GM18907 (cell line): ENCODE data around the gene C20orf173.

ENCODE experiments used
- ATAC-seq: cut with Tn5 transposase; IDR thresholded peaks from one replicate; pipeline ENCODE4 v1.9.1; 2021; ENCODE audit warnings: mild to moderate bottlenecking, moderate library complexity; ENCODE audit not compliant: unreplicated experiment

C20orf173 gene

DNA sequence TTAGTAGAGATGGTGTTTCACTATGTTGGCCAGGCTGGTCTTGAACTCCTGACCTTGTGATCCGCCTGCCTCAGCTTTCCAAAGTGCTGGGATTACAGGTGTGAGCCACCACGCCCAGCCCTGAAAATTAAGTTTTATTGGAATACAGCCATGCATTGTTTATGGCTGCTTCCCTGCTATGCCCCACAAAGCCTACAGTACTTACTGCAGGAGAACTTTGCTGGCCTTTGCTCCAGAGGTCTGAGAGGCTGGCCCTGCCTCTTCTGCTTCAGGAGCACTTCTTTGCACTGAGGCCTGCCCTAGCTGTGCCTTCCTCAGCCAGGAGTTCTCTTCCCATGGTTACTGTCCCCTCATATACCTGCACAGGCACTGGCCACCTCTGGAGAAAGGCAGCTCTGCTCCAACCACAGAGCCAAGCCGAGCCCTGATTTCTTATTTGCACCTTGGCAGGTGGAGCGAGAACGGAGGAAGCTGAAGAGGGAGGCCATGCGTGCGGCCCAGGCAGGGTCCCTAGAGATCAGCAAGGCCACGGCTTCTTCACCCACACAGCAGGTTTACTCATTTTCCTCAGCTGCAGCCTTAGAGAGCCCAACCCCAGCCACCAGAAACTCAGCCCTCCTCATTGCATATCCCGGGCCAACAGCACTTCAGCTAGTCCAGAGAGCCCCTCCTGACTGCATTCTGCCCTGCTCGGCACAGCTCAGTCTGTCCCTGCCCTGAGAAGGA is 20.8 kb downstream of the C20orf173 start:
- no peak for ATAC-seq

DNA sequence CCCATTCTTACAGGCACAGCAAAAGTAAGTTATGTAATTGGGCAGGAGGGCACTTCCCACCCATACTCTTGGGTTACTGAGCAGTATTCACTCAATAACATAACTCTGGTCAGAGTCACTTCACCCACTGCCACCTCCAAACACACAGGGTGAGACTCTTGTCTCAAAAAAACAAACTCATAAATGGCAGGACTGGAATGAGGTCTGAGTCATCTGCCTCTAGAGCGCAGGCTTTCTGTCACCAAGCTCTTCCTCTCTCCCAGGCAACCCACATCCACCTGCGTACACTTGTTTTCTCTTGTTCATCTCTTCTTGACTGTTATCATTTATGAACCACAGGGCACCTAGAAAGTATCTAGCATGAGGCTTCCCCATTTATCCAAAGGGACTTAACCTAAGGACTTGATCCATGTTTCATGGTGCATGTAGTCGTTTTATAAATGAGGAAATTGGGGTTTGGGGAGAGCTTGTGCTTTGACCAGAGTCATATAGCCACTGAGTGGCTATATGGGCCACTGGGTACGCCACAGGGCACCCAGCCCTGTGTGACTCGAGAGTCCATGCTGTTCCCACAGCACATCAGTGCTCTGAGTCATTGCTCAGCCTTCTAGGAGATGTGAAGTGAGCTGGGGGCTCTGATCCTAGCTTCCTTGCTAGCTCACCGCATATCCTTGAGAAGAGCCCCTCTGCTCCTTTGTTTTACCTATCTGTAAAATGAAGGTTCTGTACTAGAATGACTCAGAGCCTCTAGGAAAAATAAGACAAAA is 22.4 kb downstream of the C20orf173 start:
- no peak for ATAC-seq

DNA sequence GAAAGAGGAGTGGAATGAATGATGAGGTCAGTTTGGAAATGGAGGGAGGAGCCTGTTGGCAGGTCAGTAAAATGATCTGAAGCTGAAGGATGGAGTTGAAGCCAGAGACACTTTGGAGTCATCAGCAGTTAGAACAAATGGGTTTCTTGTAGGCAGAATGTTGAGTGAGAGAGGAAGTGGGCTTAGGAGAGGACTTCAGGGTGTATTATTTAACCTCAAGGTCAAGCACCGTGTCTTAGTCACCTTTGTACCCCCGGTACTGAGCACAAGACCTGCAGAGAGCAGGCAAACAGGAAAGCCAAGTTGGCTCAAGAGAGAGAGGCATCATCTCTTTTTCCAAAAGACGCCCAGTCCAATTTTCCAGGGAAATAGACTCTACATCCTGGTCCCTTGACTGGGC is 23.3 kb downstream of the C20orf173 start:
- no peak for ATAC-seq

DNA sequence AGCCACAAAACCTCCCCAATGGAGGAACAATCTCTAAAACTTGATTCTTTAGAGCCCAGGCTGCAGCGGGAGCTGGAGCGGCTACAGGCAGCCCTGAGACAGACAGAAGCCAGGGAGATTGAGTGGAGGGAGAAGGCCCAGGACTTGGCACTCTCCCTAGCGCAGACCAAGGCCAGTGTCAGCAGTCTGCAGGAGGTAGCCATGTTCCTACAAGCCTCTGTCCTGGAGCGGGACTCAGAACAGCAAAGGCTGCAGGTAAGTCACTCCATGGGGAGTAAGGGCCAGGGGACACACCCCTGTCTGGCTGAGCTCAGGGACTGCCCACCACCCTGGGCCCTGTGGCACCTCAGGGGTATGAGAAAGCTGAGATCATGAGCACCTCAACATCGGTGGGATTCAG is 24.7 kb downstream of the C20orf173 start:
- ATAC-seq, result no peak

DNA sequence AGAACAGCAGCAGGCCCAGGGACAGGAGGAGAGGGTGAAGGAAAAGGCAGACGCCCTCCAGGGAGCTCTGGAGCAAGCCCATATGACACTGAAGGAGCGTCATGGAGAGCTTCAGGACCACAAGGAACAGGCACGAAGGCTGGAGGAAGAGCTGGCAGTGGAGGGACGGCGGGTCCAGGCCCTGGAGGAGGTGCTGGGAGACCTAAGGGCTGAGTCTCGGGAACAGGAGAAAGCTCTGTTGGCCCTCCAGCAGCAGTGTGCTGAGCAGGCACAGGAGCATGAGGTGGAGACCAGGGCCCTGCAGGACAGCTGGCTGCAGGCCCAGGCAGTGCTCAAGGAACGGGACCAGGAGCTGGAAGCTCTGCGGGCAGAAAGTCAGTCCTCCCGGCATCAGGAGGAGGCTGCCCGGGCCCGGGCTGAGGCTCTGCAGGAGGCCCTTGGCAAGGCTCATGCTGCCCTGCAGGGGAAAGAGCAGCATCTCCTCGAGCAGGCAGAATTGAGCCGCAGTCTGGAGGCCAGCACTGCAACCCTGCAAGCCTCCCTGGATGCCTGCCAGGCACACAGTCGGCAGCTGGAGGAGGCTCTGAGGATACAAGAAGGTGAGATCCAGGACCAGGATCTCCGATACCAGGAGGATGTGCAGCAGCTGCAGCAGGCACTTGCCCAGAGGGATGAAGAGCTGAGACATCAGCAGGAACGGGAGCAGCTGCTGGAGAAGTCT is 25.5 kb downstream of the C20orf173 start:
- ATAC-seq, result no peak

DNA sequence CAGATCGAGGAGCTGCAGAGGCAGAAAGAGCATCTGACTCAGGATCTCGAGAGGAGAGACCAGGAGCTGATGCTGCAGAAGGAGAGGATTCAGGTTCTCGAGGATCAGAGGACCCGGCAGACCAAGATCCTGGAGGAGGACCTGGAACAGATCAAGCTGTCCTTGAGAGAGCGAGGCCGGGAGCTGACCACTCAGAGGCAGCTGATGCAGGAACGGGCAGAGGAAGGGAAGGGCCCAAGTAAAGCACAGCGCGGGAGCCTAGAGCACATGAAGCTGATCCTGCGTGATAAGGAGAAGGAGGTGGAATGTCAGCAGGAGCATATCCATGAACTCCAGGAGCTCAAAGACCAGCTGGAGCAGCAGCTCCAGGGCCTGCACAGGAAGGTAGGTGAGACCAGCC is 26.2 kb downstream of the C20orf173 start:
- ATAC-seq, result no peak

DNA sequence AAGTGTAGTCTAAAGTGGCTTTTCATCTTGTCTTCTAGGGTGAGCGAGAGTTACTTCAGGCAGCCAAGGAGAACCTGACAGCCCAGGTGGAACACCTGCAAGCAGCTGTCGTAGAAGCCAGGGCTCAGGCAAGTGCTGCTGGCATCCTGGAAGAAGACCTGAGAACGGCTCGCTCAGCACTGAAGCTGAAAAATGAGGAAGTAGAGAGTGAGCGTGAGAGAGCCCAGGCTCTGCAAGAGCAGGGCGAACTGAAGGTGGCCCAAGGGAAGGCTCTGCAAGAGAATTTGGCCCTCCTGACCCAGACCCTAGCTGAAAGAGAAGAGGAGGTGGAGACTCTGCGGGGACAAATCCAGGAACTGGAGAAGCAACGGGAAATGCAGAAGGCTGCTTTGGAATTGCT is 27.1 kb downstream of the C20orf173 start:
- peak; percentile 67 for ATAC-seq

DNA sequence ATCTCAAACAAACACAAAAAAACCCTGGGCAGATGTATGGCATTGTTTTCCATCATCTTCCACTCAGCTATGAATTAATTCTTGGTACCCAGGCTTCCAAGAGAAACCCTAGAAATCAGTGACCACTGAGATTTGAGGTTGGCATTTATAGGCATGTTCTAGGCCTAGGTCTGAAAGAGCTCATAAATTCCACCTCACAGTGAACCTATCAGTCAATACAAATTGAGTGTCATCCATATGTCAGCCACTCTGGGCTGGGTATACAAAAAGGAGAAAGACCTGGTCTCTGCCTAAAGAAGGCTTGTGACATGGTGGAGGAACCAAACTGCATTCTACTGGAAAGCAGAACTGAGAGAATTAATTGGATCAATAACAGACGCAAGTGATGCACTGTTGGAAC is 30.2 kb downstream of the C20orf173 start:
- no peak for ATAC-seq

DNA sequence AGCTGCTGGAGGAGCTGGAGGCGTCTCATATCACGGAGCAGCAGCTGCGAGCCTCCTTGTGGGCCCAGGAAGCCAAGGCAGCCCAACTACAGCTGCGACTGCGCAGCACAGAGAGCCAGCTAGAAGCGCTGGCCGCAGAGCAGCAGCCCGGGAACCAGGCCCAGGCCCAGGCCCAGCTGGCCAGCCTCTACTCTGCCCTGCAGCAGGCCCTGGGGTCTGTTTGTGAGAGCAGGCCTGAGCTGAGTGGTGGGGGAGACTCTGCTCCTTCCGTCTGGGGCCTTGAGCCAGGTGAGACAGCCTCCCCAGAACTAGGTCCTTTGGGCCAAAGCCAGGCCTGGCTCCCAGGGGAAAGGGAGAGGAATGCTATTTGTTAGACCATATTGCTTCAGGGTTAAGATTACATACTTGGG is 31.7 kb downstream of the C20orf173 start:
- ATAC-seq, result no peak

DNA sequence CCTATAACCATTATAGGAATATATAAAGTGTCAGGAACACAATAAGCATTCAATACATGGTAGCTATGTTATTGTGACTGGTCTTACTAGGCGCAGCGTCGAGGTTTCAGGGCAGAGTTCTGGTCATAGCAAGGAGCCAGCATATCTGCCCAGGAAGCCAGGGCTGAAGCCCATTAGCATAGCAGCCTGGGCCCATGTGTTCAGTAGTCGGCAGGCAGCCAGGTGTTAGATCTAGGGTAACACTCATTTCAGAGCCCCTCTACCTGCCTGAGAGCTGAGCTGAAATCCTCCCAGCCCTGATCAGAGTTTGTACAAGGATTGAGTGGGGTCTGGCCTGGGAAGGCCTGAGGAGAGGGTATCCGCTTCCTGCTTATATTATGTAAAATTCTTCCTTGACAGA is 32.1 kb downstream of the C20orf173 start:
- no peak for ATAC-seq

DNA sequence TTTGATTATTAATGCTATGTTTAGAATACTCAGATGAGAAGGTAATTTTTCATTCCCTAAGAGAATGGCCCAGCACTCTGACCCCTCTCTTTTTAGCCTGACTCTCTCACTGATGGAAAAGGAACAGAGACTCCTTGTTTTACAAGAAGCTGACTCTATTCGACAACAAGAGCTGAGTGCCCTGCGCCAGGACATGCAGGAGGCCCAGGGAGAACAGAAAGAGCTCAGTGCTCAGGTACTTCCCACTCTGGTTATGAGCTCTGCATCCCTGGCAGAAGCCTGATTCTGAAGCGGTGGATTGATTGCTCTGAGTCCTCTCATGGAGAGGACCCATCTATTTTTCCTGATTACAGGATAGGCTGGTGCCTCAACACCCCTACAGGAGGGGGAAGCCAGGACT is 33.0 kb downstream of the C20orf173 start:
- no peak for ATAC-seq

DNA sequence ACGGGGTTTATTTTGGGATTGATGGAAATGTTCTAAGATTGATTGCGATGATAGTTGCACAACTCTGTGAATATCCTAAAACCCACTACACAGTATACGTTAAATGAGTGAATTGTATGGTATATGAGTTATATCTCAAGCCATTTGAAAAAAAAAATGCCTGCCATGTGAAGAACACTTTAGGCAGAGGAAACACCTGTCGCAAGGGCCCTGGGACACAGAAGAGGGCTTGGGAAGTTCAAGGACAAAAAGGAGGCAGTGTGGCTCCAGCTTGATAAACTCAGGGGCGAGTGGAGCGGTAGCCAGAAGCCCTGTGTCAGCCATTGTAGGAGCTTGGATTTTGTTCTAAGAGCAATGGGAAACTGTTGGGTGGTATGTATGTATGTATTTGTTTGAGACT is 37.1 kb downstream of the C20orf173 start:
- no peak for ATAC-seq

DNA sequence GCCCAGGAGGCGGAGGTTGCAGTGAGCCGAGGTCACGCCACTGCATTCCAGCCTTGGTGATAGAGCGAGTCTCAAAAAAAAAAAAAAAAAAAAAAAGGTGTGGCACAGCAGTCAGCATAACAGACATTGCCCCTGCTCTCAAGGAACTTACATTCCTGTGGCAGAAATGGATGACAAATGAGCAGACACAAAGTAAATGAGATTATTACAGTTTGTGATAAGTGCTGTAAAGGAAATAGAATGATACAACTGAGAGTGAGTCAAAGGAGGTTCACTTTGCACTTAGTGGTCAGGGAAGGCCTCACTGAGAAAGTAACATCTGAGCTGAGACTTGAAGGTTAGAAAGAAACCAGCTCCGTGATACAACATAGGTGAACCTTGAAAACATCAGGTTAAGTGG is 37.6 kb downstream of the C20orf173 start:
- ATAC-seq, result no peak

DNA sequence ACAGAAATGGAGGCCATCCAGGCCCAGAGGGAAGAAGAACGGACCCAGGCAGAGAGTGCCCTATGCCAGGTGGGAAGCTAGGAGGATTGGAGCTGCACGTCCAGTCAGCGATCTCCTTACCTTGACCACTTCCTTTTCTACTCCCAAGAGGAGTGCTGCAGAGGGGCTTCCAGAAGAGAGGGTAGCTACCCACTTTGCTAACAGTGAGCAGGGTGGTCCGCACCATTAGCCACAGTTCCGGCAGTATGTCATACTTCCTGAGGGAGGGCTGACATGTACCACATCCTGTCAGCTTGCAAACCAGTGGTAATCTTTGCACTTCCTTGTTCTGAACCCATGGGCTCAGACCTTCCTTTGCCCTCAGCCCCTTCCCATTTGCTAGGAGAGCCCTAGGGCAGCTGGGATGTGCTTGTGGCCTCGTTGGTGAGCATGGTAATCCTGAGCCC is 38.7 kb downstream of the C20orf173 start:
- ATAC-seq, result peak; percentile 95

DNA sequence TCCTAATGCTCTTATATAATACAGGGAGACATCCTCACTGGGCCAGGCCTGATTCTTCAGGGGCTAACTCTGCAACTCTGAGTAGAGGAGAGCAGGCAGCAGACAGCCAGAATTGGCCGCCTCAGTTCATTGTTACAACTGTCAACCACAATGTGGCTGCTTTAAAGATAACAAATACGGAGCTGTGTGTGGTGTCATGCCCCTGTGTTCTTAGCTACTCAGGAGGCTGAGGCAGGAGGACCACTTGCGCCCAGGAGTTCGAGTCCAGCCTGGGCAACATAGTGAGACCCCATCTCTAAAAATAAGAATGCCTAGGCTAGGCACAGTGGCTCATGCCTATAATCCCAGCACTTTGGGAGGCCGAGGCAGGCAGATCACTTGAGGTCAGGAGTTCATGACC is 39.7 kb downstream of the C20orf173 start:
- no peak for ATAC-seq

DNA sequence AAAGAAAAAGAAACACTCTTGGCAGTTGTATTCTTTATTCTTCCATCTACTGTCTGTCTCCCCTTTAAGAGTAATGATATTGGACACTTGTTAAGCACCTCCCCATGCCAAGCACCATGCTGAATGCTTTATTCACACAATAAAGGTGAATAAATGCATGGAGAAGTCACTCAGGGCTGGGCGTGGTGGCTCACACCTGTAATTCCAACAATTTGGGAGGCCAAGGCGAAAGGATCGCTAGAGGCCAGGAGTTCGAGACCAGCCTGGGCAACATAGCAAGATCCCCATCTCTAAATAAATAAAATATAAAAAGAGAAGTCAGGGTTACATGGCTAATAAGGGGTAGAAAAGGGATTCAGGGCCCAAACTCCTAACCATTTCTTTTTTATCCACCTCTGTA is 42.0 kb downstream of the C20orf173 start:
- ATAC-seq, result no peak

DNA sequence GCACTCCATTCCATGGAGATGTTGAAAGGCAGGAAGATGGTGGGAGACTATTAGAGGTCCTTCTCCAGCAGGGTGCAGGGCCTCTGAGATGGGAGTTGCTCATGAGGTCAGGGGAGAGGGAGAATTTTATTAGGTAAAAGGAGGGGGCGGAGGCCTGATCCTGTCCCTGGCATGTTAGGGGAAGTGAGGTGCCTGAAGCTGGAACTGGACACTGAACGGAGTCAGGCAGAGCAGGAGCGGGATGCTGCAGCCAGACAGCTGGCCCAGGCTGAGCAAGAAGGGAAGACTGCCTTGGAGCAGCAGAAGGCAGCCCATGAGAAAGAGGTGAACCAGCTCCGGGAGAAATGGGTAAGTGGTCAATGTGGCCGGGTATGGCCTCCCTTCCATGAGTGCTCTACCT is 49.7 kb downstream of the C20orf173 start:
- no peak for ATAC-seq

DNA sequence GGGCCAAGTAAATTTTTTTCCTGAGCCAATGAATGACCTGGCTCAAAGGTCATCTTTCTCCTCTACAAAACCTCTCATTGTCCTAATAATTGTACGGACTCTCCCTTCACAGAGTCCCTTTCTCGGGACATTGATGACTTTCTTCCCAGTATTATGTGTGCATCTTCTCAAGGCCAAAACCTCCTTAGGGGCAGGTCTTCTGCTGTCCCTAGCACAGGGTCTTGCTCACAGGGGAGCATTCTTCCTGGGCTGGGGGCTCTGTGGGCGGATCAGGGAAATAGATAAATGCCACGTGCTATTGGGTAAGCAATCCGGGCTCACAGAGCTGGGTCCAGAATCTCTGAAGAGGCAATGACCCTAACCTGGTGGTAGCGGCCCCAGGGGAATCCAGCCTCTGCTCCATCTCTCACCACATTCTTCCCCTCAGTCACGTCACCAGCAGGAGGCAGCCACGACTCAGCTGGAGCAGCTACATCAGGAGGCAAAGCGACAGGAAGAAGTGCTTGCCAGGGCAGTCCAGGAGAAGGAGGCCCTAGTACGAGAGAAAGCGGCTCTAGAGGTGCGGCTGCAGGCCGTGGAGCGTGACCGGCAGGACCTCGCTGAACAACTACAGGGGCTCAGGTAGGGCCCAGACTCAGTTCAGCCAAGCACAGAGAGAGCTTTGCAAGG is 50.5 kb downstream of the C20orf173 start:
- no peak for ATAC-seq
